ENCODE data around the gene PRICKLE3. TPM values are rescaled to one million over a fixed set of nuclear protein-coding genes. Genes with fewer than 3 reads are reported as not detected.

PRICKLE3 gene
- polyA plus RNA-seq, 2 of the 4 experiments (the other 2 are of a cell fraction): 7.9 to 14.0 TPM

GRCh38 chrX:49226946-49227345 is 40.8 kb upstream of the PRICKLE3 start:
- TF ChIP-seq RNF2 (IDR thresholded peaks at IDR 0.05; ENCODE audit: borderline replicate concordance, low read depth): no peak
- TF ChIP-seq TP53 (CRISPR knock-in tag; IDR thresholded peaks at IDR 0.05): no peak
- no peak for TF ChIP-seq CHD4 (IDR thresholded peaks at IDR 0.05; ENCODE audit: borderline replicate concordance)
- TF ChIP-seq HDAC2 (IDR thresholded peaks at IDR 0.05): no peak
- no peak for TF ChIP-seq JUN (IDR thresholded peaks at IDR 0.05)
- no peak for TF ChIP-seq RFX5 (IDR thresholded peaks at IDR 0.05)
- TF ChIP-seq KDM5A (IDR thresholded peaks at IDR 0.05): no peak
- no peak for TF ChIP-seq TFCP2L1 (CRISPR knock-in tag; IDR thresholded peaks at IDR 0.05)
- TF ChIP-seq CTCF (IDR thresholded peaks at IDR 0.05): no peak
- no peak for TF ChIP-seq MAZ (IDR thresholded peaks at IDR 0.05; ENCODE audit: borderline replicate concordance, low read depth, low read length)
- no peak for TF ChIP-seq E2F6 (IDR thresholded peaks at IDR 0.05; ENCODE audit: borderline replicate concordance, low read depth)
- ATAC-seq (no peak), FAIRE-seq (no peak), DNase-seq (ENCODE audit: low read depth in 1 of 2, low spot score in 1 of 2) (no peak)
- Histone ChIP-seq H3K4me3 (no peak overlapping the region), H3K27ac (no peak overlapping the region), H3K4me1 (no peaks in the 10 kb centered on the region), H3K4me2 (no peak overlapping the region), H3K9me3 (no peaks in the 10 kb centered on the region)
- ChIA-PET POLR2A (no interaction called here), CTCF (no interaction called here)
- WGBS (ENCODE audit: missing lambda C conversion rate): 13% methylated on average over 5 of the region's 9 CpGs

- CTCF ChIA-PET: no interaction called here
- no peak overlapping the region for H3K4me3 ChIP-seq
- DNase-seq (ENCODE audit: low read depth in 1 of 2, low spot score in 1 of 2) (no peak), FAIRE-seq (no peak), ATAC-seq (peak in 1 of 2 experiments; percentile 18; a peak in 1 of 6 replicates)
- TF ChIP-seq RCOR1 (IDR thresholded peaks at IDR 0.05; ENCODE audit: low read depth, low read length) (no peak), ZFP36 (IDR thresholded peaks at IDR 0.05; ENCODE audit: borderline replicate concordance, partially characterized antibody) (no peak), CTCF (IDR thresholded peaks at IDR 0.05) (no peak), POLR2AphosphoS2 (conservative IDR thresholded peaks at IDR 0.05; ENCODE audit: low read length) (no peak), HOXA7 (CRISPR knock-in tag; IDR thresholded peaks at IDR 0.05) (no peak), ATOH8 (CRISPR knock-in tag; IDR thresholded peaks at IDR 0.05; ENCODE audit: low read depth) (no peak)
- POLR2A ChIA-PET: no interaction called here
- WGBS (ENCODE audit: missing lambda C conversion rate): 50% methylated on average over 1 of the region's 14 CpGs
- H3K9me3 ChIP-seq: no peaks in the 10 kb centered on the region
- H3K4me1 ChIP-seq: no peaks in the 10 kb centered on the region
- H3K4me2 ChIP-seq: no peak overlapping the region
- no peak overlapping the region for H3K27ac ChIP-seq
Measured at GRCh38 chrX:49225858-49226257, 39.7 kb upstream of the PRICKLE3 start.

- Histone ChIP-seq H3K9me3 (no peaks in the 10 kb centered on the region), H3K27ac (no peak overlapping the region), H3K4me1 (no peaks in the 10 kb centered on the region), H3K4me2 (no peak overlapping the region), H3K4me3 (no peak overlapping the region)
- WGBS (ENCODE audit: missing lambda C conversion rate): 20% methylated on average over 2 of the region's 2 CpGs
- ChIA-PET CTCF (no interaction called here), POLR2A (no interaction called here)
- FAIRE-seq (peak; percentile 18), DNase-seq (ENCODE audit: low read depth in 1 of 2, low spot score in 1 of 2) (no peak), ATAC-seq (no peak)
- no peak for TF ChIP-seq HES2 (IDR thresholded peaks at IDR 0.05)
- no peak for TF ChIP-seq NR3C1 (IDR thresholded peaks at IDR 0.05)
- no peak for TF ChIP-seq GATA3 (IDR thresholded peaks at IDR 0.05; ENCODE audit: borderline replicate concordance)
- TF ChIP-seq FOSB (CRISPR knock-in tag; IDR thresholded peaks at IDR 0.05): no peak
- TF ChIP-seq MAFK (IDR thresholded peaks at IDR 0.05; ENCODE audit: partially characterized antibody): no peak
- TF ChIP-seq MAX (IDR thresholded peaks at IDR 0.05): no peak
Measured at GRCh38 chrX:49221868-49222267, 35.7 kb upstream of the PRICKLE3 start.

Measured in A549 (cell line).